Parathyroid adenoma (tissue), 2 donors: ENCODE data around the gene ZNF384.

Experiments used
- H2AFZ ChIP-seq: fragments of 300-600 bp; sonication (generic); one replicate; pipeline ENCODE4 v1.7.0; 2017; ENCODE audit warnings: antibody characterized with exemption, mild to moderate bottlenecking
- H3K27ac ChIP-seq: fragments of 300-600 bp; sonication (generic); one replicate; pipeline ENCODE4 v1.7.0; 2017
- H3K27me3 ChIP-seq: fragments of 300-600 bp; sonication (generic); one replicate; pipeline ENCODE4 v1.7.0; 2017; ENCODE audit warnings: low read length; ENCODE audit not compliant: control insufficient read depth, insufficient read depth
- H3K36me3 ChIP-seq: fragments of 300-600 bp; sonication (generic); one replicate; pipeline ENCODE4 v1.7.0; 2017; ENCODE audit warnings: low read length; ENCODE audit not compliant: control insufficient read depth, insufficient read depth
- H3K4me1 ChIP-seq: fragments of 300-600 bp; sonication (generic); one replicate; pipeline ENCODE4 v1.7.0; 2017; ENCODE audit warnings: control low read depth
- H3K4me2 ChIP-seq: fragments of 300-600 bp; sonication (generic); one replicate; pipeline ENCODE4 v1.7.0; 2017; ENCODE audit warnings: low read length
- H3K4me3 ChIP-seq: fragments of 300-600 bp; sonication (generic); one replicate; pipeline ENCODE4 v1.7.0; 2017; ENCODE audit warnings: low read depth, low read length
- H3K79me2 ChIP-seq: fragments of 300-600 bp; sonication (generic); one replicate; pipeline ENCODE4 v1.7.0; 2017; ENCODE audit warnings: control low read depth
- H3K9ac ChIP-seq: fragments of 300-600 bp; sonication (generic); one replicate; pipeline ENCODE4 v1.7.0; 2017; ENCODE audit warnings: mild to moderate bottlenecking
- H3K9me3 ChIP-seq: fragments of 300-600 bp; sonication (generic); one replicate; pipeline ENCODE4 v1.7.0; 2017; ENCODE audit warnings: low read length; ENCODE audit not compliant: control insufficient read depth
- CTCF ChIP-seq: fragments of 300-600 bp; sonication (generic); IDR thresholded peaks from one replicate; pipeline ENCODE4 v1.7.0; 2017; ENCODE audit warnings: antibody characterized with exemption, mild to moderate bottlenecking
- donor health status: primary hyperparathyroidism.

ZNF384 gene

GRCh38 chr12:6688999-6689882 lies at the start of gene ZNF384:
ZNF384 (minus strand) TSS chr12:6689375; CDS start chr12:6679520, 9,855 bp downstream.
- Histone ChIP-seq H3K79me2 (peaks cover 14% of the 10 kb centered on the region), H3K36me3 (no peaks in the 10 kb centered on the region), H3K27me3 (no peaks in the 10 kb centered on the region), H3K9ac (peak within 1 kb of the TSS; percentile 92), H3K9me3 (no peaks in the 10 kb centered on the region), H2AFZ (peak within 1 kb of the TSS; percentile 87), H3K4me2 (peak within 1 kb of the TSS; percentile 84), H3K27ac (peak within 1 kb of the TSS; percentile 98), H3K4me3 (peak within 1 kb of the TSS; percentile 98), H3K4me1 (peaks cover 13% of the 10 kb centered on the region)
- no peak for TF ChIP-seq CTCF

- Histone ChIP-seq H2AFZ (no peak overlapping the region), H3K9me3 (no peaks in the 10 kb centered on the region), H3K9ac (no peak overlapping the region), H3K27ac (no peak overlapping the region), H3K36me3 (no peaks in the 10 kb centered on the region), H3K79me2 (no peaks in the 10 kb centered on the region), H3K4me1 (peaks cover 4% of the 10 kb centered on the region), H3K4me2 (no peak overlapping the region), H3K27me3 (no peaks in the 10 kb centered on the region), H3K4me3 (no peak overlapping the region)
- no peak for TF ChIP-seq CTCF
Measured at GRCh38 chr12:6736754-6737153, 47.6 kb upstream of the ZNF384 start.

GRCh38 chr12:6735448-6736191 lies 46.4 kb upstream of the ZNF384 start:
- Histone ChIP-seq H3K4me1 (peaks cover 4% of the 10 kb centered on the region), H3K27ac (peak overlapping the region; percentile 47), H3K9ac (no peak overlapping the region), H3K79me2 (no peaks in the 10 kb centered on the region), H3K9me3 (no peaks in the 10 kb centered on the region), H2AFZ (peak overlapping the region; percentile 50), H3K4me3 (no peak overlapping the region), H3K4me2 (no peak overlapping the region), H3K27me3 (no peaks in the 10 kb centered on the region), H3K36me3 (no peaks in the 10 kb centered on the region)
- peak; percentile 80 for TF ChIP-seq CTCF

GRCh38 chr12:6734506-6735387 lies 45.6 kb upstream of the ZNF384 start:
- Histone ChIP-seq H3K79me2 (no peaks in the 10 kb centered on the region), H3K36me3 (no peaks in the 10 kb centered on the region), H3K27me3 (no peaks in the 10 kb centered on the region), H3K27ac (no peak overlapping the region), H3K4me3 (no peak overlapping the region), H3K9me3 (no peaks in the 10 kb centered on the region), H3K4me2 (no peak overlapping the region), H2AFZ (no peak overlapping the region), H3K9ac (no peak overlapping the region), H3K4me1 (peaks cover 4% of the 10 kb centered on the region)
- no peak for TF ChIP-seq CTCF
